CD4-positive, CD25-positive, alpha-beta regulatory T cell (primary cell): Measurements from ENCODE around the gene GIT1. TPM values are rescaled to one million over a fixed set of nuclear protein-coding genes. Genes with fewer than 3 reads are reported as not detected.

ENCODE experiments used
- ATAC-seq, 2 donors: fragments of 150-1000 bp; cut with Tn5 transposase; one replicate each; pipeline ENCODE4 v1.10.0; 2021; ENCODE audit warnings: low read depth in 2 of 2, moderate number of reproducible peaks in 2 of 2, moderate library complexity in 1 of 2
- DNase-seq, 3 donors: peaks; one replicate each; pipeline versions ENCODE4 v3.0.0 to v3.0.0-alpha.2; 2012 to 2022; ENCODE audit warnings: mixed read lengths in 1 of 3
- H3K27ac ChIP-seq: one replicate; pipeline ENCODE4 v1.7.0; 2013; ENCODE audit warnings: mild to moderate bottlenecking, low read length; ENCODE audit not compliant: insufficient read depth, poor library complexity, severe bottlenecking
- H3K27me3 ChIP-seq: one replicate; pipeline ENCODE4 v1.7.0; 2013; ENCODE audit warnings: low read length; ENCODE audit not compliant: control insufficient read depth, insufficient read depth
- H3K36me3 ChIP-seq: one replicate; pipeline ENCODE4 v1.7.0; 2013; ENCODE audit warnings: mild to moderate bottlenecking, low read length, moderate library complexity; ENCODE audit not compliant: control insufficient read depth, insufficient read depth
- H3K4me1 ChIP-seq: 2 replicates; pipeline ENCODE4 v1.7.0; 2013; ENCODE audit warnings: mild to moderate bottlenecking, low read length; ENCODE audit not compliant: insufficient read depth, control insufficient read depth, poor library complexity, severe bottlenecking
- H3K4me3 ChIP-seq: one replicate; pipeline ENCODE4 v1.7.0; 2013; ENCODE audit warnings: low read depth, mild to moderate bottlenecking, low read length, moderate library complexity
- H3K9me3 ChIP-seq, 2 experiments: 1 replicate in 1 of 2; 2 replicates in 1 of 2; pipeline ENCODE4 v1.7.0; 2013; ENCODE audit warnings: low read length in 2 of 2, mild to moderate bottlenecking in 1 of 2, moderate library complexity in 1 of 2; ENCODE audit not compliant: control insufficient read depth in 2 of 2
- H3K27ac Mint-ChIP-seq, 3 donors: one replicate each; pipeline ENCODE4 v1.8.0; 2020 to 2022; ENCODE audit warnings: mild to moderate bottlenecking in 3 of 3, mixed read lengths in 3 of 3, moderate library complexity in 2 of 3
- H3K27me3 Mint-ChIP-seq: one replicate; pipeline ENCODE4 v1.8.0; 2022; ENCODE audit warnings: mild to moderate bottlenecking, mixed read lengths
- H3K36me3 Mint-ChIP-seq: one replicate; pipeline ENCODE4 v1.8.0; 2020; ENCODE audit warnings: mixed read lengths
- H3K4me1 Mint-ChIP-seq, 4 donors: one replicate each; pipeline ENCODE4 v1.8.0; 2020 to 2022; ENCODE audit warnings: mixed read lengths in 4 of 4, mild to moderate bottlenecking in 1 of 4
- H3K4me3 Mint-ChIP-seq, 4 donors: one replicate each; pipeline ENCODE4 v1.8.0; 2020 to 2022; ENCODE audit warnings: mild to moderate bottlenecking in 4 of 4, mixed read lengths in 4 of 4, moderate library complexity in 3 of 4
- H3K9me3 Mint-ChIP-seq, 7 donors: one replicate each; pipeline ENCODE4 v1.8.0; 2020 to 2022; ENCODE audit warnings: mixed read lengths in 7 of 7, mild to moderate bottlenecking in 3 of 7, moderate library complexity in 2 of 7
- polyA plus RNA-seq, 4 donors: library from polyadenylated mRNA; unstranded; fragments of 300-500 nt; fragmentation: Illumina TruSeq; gene quantifications; one replicate each; pipeline ENCODE4 v1.2.3, GENCODE V29; 2021
- total RNA-seq: library from RNA; stranded (reverse); gene quantifications from one replicate; pipeline ENCODE4 v1.2.3, GENCODE V29; 2022

Gene GIT1
- total and polyA plus RNA-seq, 5 donors from 2014 or later: 5.5 to 41.5 (median 6.6) TPM

- peak overlapping the region; percentile 69 to 82 (median 79) for H3K27ac Mint-ChIP-seq
- H3K9me3 ChIP-seq: no peaks in the 10 kb centered on the region
- no peak overlapping the region for H3K27ac ChIP-seq
- peaks cover 47% of the 10 kb centered on the region for H3K4me1 ChIP-seq
- H3K27me3 ChIP-seq: no peaks in the 10 kb centered on the region
- H3K36me3 ChIP-seq: peaks cover 18% of the 10 kb centered on the region
- peaks cover 11 to 63% (median 34%) of the 10 kb centered on the region in 4 donors for H3K4me1 Mint-ChIP-seq
- ATAC-seq: no peak
- no peak overlapping the region for H3K4me3 ChIP-seq
- H3K9me3 Mint-ChIP-seq: peaks cover 0 to 1% (median 0%) of the 10 kb centered on the region in 7 donors
- DNase-seq: no peak
- peak overlapping the region in 2 of 4 donors; percentile 43 to 91 for H3K4me3 Mint-ChIP-seq
- H3K27me3 Mint-ChIP-seq: no peaks in the 10 kb centered on the region
- peaks cover 18% of the 10 kb centered on the region for H3K36me3 Mint-ChIP-seq
These were observed 5.9 kb downstream of the GIT1 start for GRCh38 chr17:29583324-29584248.

- H3K4me3 Mint-ChIP-seq: no peak overlapping the region
- no peak for ATAC-seq
- peaks cover 24% of the 10 kb centered on the region for H3K36me3 Mint-ChIP-seq
- no peaks in the 10 kb centered on the region for H3K27me3 ChIP-seq
- no peak overlapping the region for H3K4me3 ChIP-seq
- peaks cover 22% of the 10 kb centered on the region for H3K36me3 ChIP-seq
- no peak overlapping the region for H3K27ac Mint-ChIP-seq
- no peaks in the 10 kb centered on the region for H3K9me3 ChIP-seq
- peaks cover 0 to 1% (median 0%) of the 10 kb centered on the region in 7 donors for H3K9me3 Mint-ChIP-seq
- no peak overlapping the region for H3K27ac ChIP-seq
- H3K4me1 Mint-ChIP-seq: peaks cover 11 to 57% (median 29%) of the 10 kb centered on the region in 4 donors
- H3K4me1 ChIP-seq: peaks cover 39% of the 10 kb centered on the region
- H3K27me3 Mint-ChIP-seq: no peaks in the 10 kb centered on the region
- no peak for DNase-seq
These were observed 6.7 kb downstream of the GIT1 start for GRCh38 chr17:29582772-29583171.

- H3K4me1 ChIP-seq: peaks cover 34% of the 10 kb centered on the region
- H3K9me3 Mint-ChIP-seq: peaks cover 0 to 1% (median 0%) of the 10 kb centered on the region in 7 donors
- H3K36me3 Mint-ChIP-seq: peaks cover 26% of the 10 kb centered on the region
- H3K27me3 Mint-ChIP-seq: no peaks in the 10 kb centered on the region
- H3K27ac ChIP-seq: no peak overlapping the region
- no peaks in the 10 kb centered on the region for H3K9me3 ChIP-seq
- ATAC-seq (no peak), DNase-seq (no peak)
- peaks cover 24% of the 10 kb centered on the region for H3K36me3 ChIP-seq
- H3K4me1 Mint-ChIP-seq: peaks cover 11 to 53% (median 26%) of the 10 kb centered on the region in 4 donors
- no peak overlapping the region for H3K4me3 Mint-ChIP-seq
- peak overlapping the region in 1 of 3 donors; percentile 20 for H3K27ac Mint-ChIP-seq
- no peak overlapping the region for H3K4me3 ChIP-seq
- H3K27me3 ChIP-seq: no peaks in the 10 kb centered on the region
These were observed 7.1 kb downstream of the GIT1 start for GRCh38 chr17:29582254-29582765.

- Histone ChIP-seq H3K27ac (no peak overlapping the region), H3K4me1 (peaks cover 29% of the 10 kb centered on the region), H3K4me3 (no peak overlapping the region), H3K27me3 (no peaks in the 10 kb centered on the region), H3K36me3 (peaks cover 30% of the 10 kb centered on the region), H3K9me3 (no peaks in the 10 kb centered on the region)
- H3K4me3 Mint-ChIP-seq: no peak overlapping the region
- ATAC-seq (no peak), DNase-seq (no peak)
- H3K4me1 Mint-ChIP-seq: peaks cover 11 to 47% (median 23%) of the 10 kb centered on the region in 4 donors
- H3K27ac Mint-ChIP-seq: peak overlapping the region in 1 of 3 donors; percentile 20
- peaks cover 26% of the 10 kb centered on the region for H3K36me3 Mint-ChIP-seq
- peaks cover 0 to 1% (median 0%) of the 10 kb centered on the region in 7 donors for H3K9me3 Mint-ChIP-seq
- H3K27me3 Mint-ChIP-seq: no peaks in the 10 kb centered on the region
These were observed 7.7 kb downstream of the GIT1 start for GRCh38 chr17:29581583-29582253.

GRCh38 chr17:29579866-29580771 is 9.3 kb downstream of the GIT1 start:
- peak overlapping the region in 2 of 4 donors; percentile 22 to 64 for H3K4me3 Mint-ChIP-seq
- peak; percentile 80 to 91 (median 89) for DNase-seq
- peak overlapping the region; percentile 56 for H3K27ac ChIP-seq

GRCh38 chr17:29578626-29579485 is 10.6 kb downstream of the GIT1 start:
- Mint-ChIP-seq H3K4me1 (peaks cover 5 to 18% (median 7%) of the 10 kb centered on the region in 4 donors), H3K36me3 (peaks cover 31% of the 10 kb centered on the region), H3K27ac (no peak overlapping the region), H3K4me3 (no peak overlapping the region), H3K9me3 (peaks cover 0 to 1% (median 0%) of the 10 kb centered on the region in 7 donors), H3K27me3 (no peaks in the 10 kb centered on the region)
- DNase-seq: no peak
- peaks cover 51% of the 10 kb centered on the region for H3K36me3 ChIP-seq
- H3K9me3 ChIP-seq: no peaks in the 10 kb centered on the region
- no peak overlapping the region for H3K4me3 ChIP-seq
- no peak for ATAC-seq
- H3K27me3 ChIP-seq: no peaks in the 10 kb centered on the region
- H3K4me1 ChIP-seq: peaks cover 4% of the 10 kb centered on the region
- no peak overlapping the region for H3K27ac ChIP-seq

More at GRCh38 chr17:29579866-29580771, 9.3 kb downstream of the GIT1 start:
- peak; percentile 95 to 99 for ATAC-seq
- Mint-ChIP-seq H3K9me3 (peaks cover 0 to 1% (median 0%) of the 10 kb centered on the region in 7 donors), H3K4me1 (peaks cover 5 to 31% (median 13%) of the 10 kb centered on the region in 4 donors), H3K27me3 (no peaks in the 10 kb centered on the region), H3K27ac (peak overlapping the region in 2 of 3 donors; percentile 90), H3K36me3 (peaks cover 26% of the 10 kb centered on the region)
- Histone ChIP-seq H3K27me3 (no peaks in the 10 kb centered on the region), H3K9me3 (no peaks in the 10 kb centered on the region), H3K36me3 (peaks cover 43% of the 10 kb centered on the region), H3K4me1 (peaks cover 16% of the 10 kb centered on the region), H3K4me3 (no peak overlapping the region)
